ENCODE data around the gene MMP20. TPM values are rescaled to one million over a fixed set of nuclear protein-coding genes. Genes with fewer than 3 reads are reported as not detected.

Gene MMP20
- total RNA-seq, 4 donors from 2014 or later = not detected

DNA sequence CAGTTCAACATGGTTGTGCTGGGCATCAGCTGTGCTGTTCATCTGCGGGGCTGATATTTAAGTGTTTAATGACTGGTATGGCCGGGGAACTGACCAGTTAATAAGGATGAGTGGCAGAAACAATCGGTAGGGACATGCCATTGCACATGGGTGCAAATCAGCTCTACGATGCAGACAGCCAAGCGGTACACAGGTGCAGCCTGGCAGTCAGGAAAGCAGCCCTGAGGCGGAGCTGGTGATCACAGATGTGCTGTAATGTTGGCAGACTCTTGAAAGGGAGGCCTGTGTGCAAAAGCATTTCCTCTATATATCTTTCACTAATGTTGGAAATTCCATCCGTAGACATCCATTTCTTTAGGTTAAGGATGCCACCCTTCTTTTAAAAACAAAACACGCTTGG lies 1.1 kb downstream of the MMP20 start:
- TF ChIP-seq CTCF (IDR thresholded peaks at IDR 0.05) = no peak
- TF ChIP-seq POLR2A (IDR thresholded peaks at IDR 0.05) = no peak
- TF ChIP-seq EP300 (IDR thresholded peaks at IDR 0.05) = no peak
- Histone ChIP-seq H3K36me3 (no peaks in the 10 kb centered on the region), H3K4me1 (peaks cover 0 to 9% (median 0%) of the 10 kb centered on the region in 4 donors), H3K4me3 (no peak overlapping the region), H3K27me3 (no peaks in the 10 kb centered on the region), H3K27ac (no peak overlapping the region), H3K9me3 (no peaks in the 10 kb centered on the region)
- 76 to 86% methylated on average over 8 of the region's 8 CpGs for WGBS, 2 donors
- no peak for DNase-seq (ENCODE audit: low spot score in 2 of 2)

- Histone ChIP-seq H3K9me3 (no peaks in the 10 kb centered on the region), H3K4me1 (peaks cover 0 to 9% (median 0%) of the 10 kb centered on the region in 4 donors), H3K4me3 (no peak overlapping the region), H3K27ac (no peak overlapping the region), H3K27me3 (no peaks in the 10 kb centered on the region), H3K36me3 (no peaks in the 10 kb centered on the region)
- no peak for TF ChIP-seq POLR2A (IDR thresholded peaks at IDR 0.05)
- TF ChIP-seq EP300 (IDR thresholded peaks at IDR 0.05) = no peak
- TF ChIP-seq CTCF (IDR thresholded peaks at IDR 0.05) = no peak
- WGBS, 2 donors = 90 to 91% methylated on average over 5 of the region's 5 CpGs
- DNase-seq (ENCODE audit: low spot score in 2 of 2) = no peak
Observed at GRCh38 chr11:102623128-102623527, 2.0 kb downstream of the MMP20 start.

DNA sequence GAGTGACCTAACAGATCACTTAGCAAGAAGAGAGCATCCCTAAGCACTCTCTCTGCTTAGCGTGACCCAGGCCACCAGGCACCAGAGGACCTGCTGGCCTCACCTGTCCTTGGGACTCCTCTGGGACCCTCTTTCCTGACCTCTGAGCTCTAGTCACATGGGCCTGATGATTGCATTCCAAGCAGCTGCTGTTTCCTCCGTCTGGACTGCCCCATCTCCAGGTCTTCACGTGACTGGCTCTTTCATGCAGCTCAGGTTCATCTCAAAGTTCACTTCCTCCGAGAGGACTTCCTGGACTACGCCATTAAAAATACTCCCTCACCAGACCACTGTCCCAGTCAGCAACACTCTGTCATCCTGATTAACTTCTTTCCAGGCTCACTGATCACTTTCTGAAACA lies 2.9 kb downstream of the MMP20 start:
- 72 to 73% methylated on average over 5 of the region's 5 CpGs for WGBS, 2 donors
- no peak for DNase-seq (ENCODE audit: low spot score in 2 of 2)
- H3K4me3 ChIP-seq = no peak overlapping the region
- peaks cover 0 to 9% (median 0%) of the 10 kb centered on the region in 4 donors for H3K4me1 ChIP-seq
- no peaks in the 10 kb centered on the region for H3K36me3 ChIP-seq
- no peaks in the 10 kb centered on the region for H3K27me3 ChIP-seq
- H3K27ac ChIP-seq = no peak overlapping the region
- TF ChIP-seq EP300 (IDR thresholded peaks at IDR 0.05) (no peak), POLR2A (IDR thresholded peaks at IDR 0.05) (no peak), CTCF (IDR thresholded peaks at IDR 0.05) (no peak)
- no peaks in the 10 kb centered on the region for H3K9me3 ChIP-seq

- Histone ChIP-seq H3K4me3 (no peak overlapping the region), H3K27me3 (no peaks in the 10 kb centered on the region), H3K9me3 (no peaks in the 10 kb centered on the region), H3K36me3 (no peaks in the 10 kb centered on the region), H3K27ac (peak overlapping the region in 1 of 4 donors; percentile 5), H3K4me1 (peaks cover 0 to 10% (median 0%) of the 10 kb centered on the region in 4 donors)
- TF ChIP-seq EP300 (IDR thresholded peaks at IDR 0.05) (no peak), POLR2A (IDR thresholded peaks at IDR 0.05) (no peak), CTCF (IDR thresholded peaks at IDR 0.05) (no peak)
- DNase-seq (ENCODE audit: low spot score in 2 of 2) = no peak
- WGBS, 2 donors = 56 to 59% methylated on average over 12 of the region's 12 CpGs
Observed at GRCh38 chr11:102620818-102621561, 4.1 kb downstream of the MMP20 start.

- TF ChIP-seq CTCF (IDR thresholded peaks at IDR 0.05) (no peak), EP300 (IDR thresholded peaks at IDR 0.05) (no peak), POLR2A (IDR thresholded peaks at IDR 0.05) (no peak)
- peak overlapping the region in 1 of 4 donors; percentile 5 for H3K27ac ChIP-seq
- no peaks in the 10 kb centered on the region for H3K9me3 ChIP-seq
- H3K4me3 ChIP-seq = no peak overlapping the region
- H3K27me3 ChIP-seq = no peaks in the 10 kb centered on the region
- H3K36me3 ChIP-seq = no peaks in the 10 kb centered on the region
- no peak for DNase-seq (ENCODE audit: low spot score in 2 of 2)
- H3K4me1 ChIP-seq = peaks cover 0 to 18% (median 0%) of the 10 kb centered on the region in 4 donors
Observed at GRCh38 chr11:102620179-102620578, 5.0 kb downstream of the MMP20 start.
